ENCODE data around the gene CDH23. TPM values are rescaled to one million over a fixed set of nuclear protein-coding genes. Genes with fewer than 3 reads are reported as not detected.

CDH23 gene
- total and polyA plus RNA-seq, 8 donors = 3.4 to 64.6 (median 9.9) TPM

DNA sequence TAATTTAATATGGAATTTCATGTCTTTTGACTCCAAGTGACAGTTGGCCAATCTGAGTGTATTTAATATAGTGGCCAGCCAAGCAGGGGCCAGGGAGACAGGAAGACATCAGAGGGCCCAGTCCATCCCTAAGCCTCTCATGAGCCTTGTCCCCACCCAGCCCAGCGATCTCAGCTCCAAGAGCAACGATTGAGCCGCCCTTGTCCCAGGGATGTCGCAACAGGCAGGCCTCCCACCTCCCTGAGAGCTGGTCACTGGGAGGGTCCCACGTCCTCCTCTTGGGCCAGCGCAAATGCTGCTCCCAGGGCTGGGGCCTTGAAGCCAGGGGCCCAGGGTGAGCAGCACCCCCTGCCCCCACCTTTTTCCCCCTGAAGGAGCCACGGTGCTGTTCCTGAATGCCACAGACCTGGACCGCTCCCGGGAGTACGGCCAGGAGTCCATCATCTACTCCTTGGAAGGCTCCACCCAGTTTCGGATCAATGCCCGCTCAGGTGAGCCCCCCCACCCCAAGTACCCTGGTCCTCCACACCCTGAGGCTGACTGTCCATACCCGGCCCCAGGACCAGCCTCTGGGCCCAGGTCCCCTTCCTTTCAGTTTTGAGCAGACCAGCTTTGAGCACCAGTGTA lies 293.5 kb downstream of the CDH23 start:
- no peak overlapping the region for H3K27ac ChIP-seq
- 83 to 85% methylated on average over 13 of the region's 13 CpGs for WGBS, 2 donors
- H3K9me3 ChIP-seq = no peaks in the 10 kb centered on the region
- no peaks in the 10 kb centered on the region for H3K36me3 ChIP-seq
- no peak for DNase-seq
- FAIRE-seq = no peak
- TF ChIP-seq, protein P1, sequence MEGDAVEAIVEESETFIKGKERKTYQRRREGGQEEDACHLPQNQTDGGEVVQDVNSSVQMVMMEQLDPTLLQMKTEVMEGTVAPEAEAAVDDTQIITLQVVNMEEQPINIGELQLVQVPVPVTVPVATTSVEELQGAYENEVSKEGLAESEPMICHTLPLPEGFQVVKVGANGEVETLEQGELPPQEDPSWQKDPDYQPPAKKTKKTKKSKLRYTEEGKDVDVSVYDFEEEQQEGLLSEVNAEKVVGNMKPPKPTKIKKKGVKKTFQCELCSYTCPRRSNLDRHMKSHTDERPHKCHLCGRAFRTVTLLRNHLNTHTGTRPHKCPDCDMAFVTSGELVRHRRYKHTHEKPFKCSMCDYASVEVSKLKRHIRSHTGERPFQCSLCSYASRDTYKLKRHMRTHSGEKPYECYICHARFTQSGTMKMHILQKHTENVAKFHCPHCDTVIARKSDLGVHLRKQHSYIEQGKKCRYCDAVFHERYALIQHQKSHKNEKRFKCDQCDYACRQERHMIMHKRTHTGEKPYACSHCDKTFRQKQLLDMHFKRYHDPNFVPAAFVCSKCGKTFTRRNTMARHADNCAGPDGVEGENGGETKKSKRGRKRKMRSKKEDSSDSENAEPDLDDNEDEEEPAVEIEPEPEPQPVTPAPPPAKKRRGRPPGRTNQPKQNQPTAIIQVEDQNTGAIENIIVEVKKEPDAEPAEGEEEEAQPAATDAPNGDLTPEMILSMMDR (IDR thresholded peaks at IDR 0.05) = no peak
- intact Hi-C loops (cut with DNase I) = no loop called here
- no peak overlapping the region for H3K4me3 ChIP-seq
- no peaks in the 10 kb centered on the region for H3K4me1 ChIP-seq
- no peaks in the 10 kb centered on the region for H3K27me3 ChIP-seq
- no peak for ATAC-seq

- H3K27me3 ChIP-seq = no peaks in the 10 kb centered on the region
- no peak overlapping the region for H3K4me3 ChIP-seq
- H3K36me3 ChIP-seq = no peaks in the 10 kb centered on the region
- H3K27ac ChIP-seq = no peak overlapping the region
- ATAC-seq (no peak), FAIRE-seq (no peak), DNase-seq (no peak)
- TF ChIP-seq, protein P1 (IDR thresholded peaks at IDR 0.05) = no peak
- 96 to 98% methylated on average over 2 of the region's 2 CpGs for WGBS, 2 donors
- H3K9me3 ChIP-seq = no peaks in the 10 kb centered on the region
- no peaks in the 10 kb centered on the region for H3K4me1 ChIP-seq
- intact Hi-C loops (cut with DNase I) = no loop called here
These were observed 294.7 kb downstream of the CDH23 start for GRCh38 chr10:71691405-71691804.

GRCh38 chr10:71692598-71693306 lies 296.0 kb downstream of the CDH23 start:
- H3K27me3 ChIP-seq = no peaks in the 10 kb centered on the region
- no peaks in the 10 kb centered on the region for H3K36me3 ChIP-seq
- ATAC-seq (no peak), DNase-seq (no peak), FAIRE-seq (no peak)
- intact Hi-C loops (cut with DNase I) = no loop called here
- no peaks in the 10 kb centered on the region for H3K4me1 ChIP-seq
- TF ChIP-seq, protein P1 (IDR thresholded peaks at IDR 0.05) = no peak
- 70 to 74% methylated on average over 7 of the region's 7 CpGs for WGBS, 2 donors
- no peaks in the 10 kb centered on the region for H3K9me3 ChIP-seq
- H3K27ac ChIP-seq = no peak overlapping the region
- no peak overlapping the region for H3K4me3 ChIP-seq

GRCh38 chr10:71693377-71693776 lies 296.7 kb downstream of the CDH23 start:
- ATAC-seq (no peak), DNase-seq (no peak), FAIRE-seq (no peak)
- Histone ChIP-seq H3K36me3 (no peaks in the 10 kb centered on the region), H3K4me3 (no peak overlapping the region), H3K4me1 (no peaks in the 10 kb centered on the region), H3K27ac (peak overlapping the region in 1 of 4 donors; percentile 33), H3K27me3 (no peaks in the 10 kb centered on the region), H3K9me3 (no peaks in the 10 kb centered on the region)
- TF ChIP-seq, protein P1 (IDR thresholded peaks at IDR 0.05) = no peak
- intact Hi-C loops (cut with DNase I) = no loop called here
- 34 to 38% methylated on average over 5 of the region's 5 CpGs for WGBS, 2 donors

- TF ChIP-seq, protein P1 (IDR thresholded peaks at IDR 0.05) = no peak
- no peak overlapping the region for H3K4me3 ChIP-seq
- intact Hi-C loops (cut with DNase I) = no loop called here
- 84 to 86% methylated on average over 18 of the region's 18 CpGs for WGBS, 2 donors
- no peaks in the 10 kb centered on the region for H3K36me3 ChIP-seq
- FAIRE-seq (no peak), DNase-seq (no peak), ATAC-seq (peak in 1 of 4 donors; percentile 34)
- no peaks in the 10 kb centered on the region for H3K9me3 ChIP-seq
- H3K27ac ChIP-seq = peak overlapping the region in 2 of 4 donors; percentile 8 to 33
- no peaks in the 10 kb centered on the region for H3K27me3 ChIP-seq
- no peaks in the 10 kb centered on the region for H3K4me1 ChIP-seq
These were observed 297.4 kb downstream of the CDH23 start for GRCh38 chr10:71694039-71694501.
